Nucleus accumbens (tissue), 56 donors: Measurements from ENCODE around the gene RGN.
A peak's percentile ranks its signal among the peaks of the same experiment; 100 is the strongest.
"Not testable (repeated sequence)": the region's sequence is repeated elsewhere in the genome, so short reads cannot be mapped to it uniquely, and the experiment has no call there.

Experiments
- DNase-seq, 56 donors: peaks; one replicate each; lab custom pipeline; 2025; lab: John Stamatoyannopoulos, UW

Gene RGN

DNA sequence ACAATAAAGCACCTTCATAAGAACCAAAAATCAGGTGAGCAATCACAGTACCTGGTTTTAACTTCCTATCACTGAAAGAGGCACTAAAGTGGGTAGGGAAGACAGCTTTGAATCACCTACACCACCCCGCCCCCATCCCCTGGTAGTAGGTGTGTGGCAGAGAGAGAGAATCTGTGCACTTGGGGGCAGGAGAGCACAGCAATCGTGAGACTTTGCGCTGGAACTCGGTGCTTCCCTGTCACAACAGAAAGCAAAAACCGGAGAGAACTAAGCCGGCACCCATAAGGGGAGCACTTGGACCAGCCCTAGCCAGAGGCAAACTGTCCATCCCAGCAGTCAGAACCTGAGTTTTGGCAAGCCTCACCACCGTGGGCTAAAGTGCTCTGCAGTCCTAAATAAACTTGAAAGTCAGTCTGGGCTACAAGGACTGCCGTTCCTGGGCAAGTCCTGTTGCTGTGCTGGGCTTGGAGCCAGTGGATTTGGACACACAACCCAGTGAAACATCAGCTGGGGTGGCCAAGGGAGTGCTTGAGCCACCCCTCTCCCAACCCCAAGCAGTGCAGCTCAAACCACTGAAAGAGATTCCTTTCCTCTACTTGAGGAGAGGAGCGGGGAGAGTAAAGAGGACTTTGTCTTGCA is 34.2 kb downstream of the RGN start:
- peak in 26 of 56 donors; percentile 0 to 52 (median 6) for DNase-seq

- not testable (repeated sequence) for DNase-seq
Observed at GRCh38 chrX:47116551-47117110, 38.4 kb downstream of the RGN start.

DNA sequence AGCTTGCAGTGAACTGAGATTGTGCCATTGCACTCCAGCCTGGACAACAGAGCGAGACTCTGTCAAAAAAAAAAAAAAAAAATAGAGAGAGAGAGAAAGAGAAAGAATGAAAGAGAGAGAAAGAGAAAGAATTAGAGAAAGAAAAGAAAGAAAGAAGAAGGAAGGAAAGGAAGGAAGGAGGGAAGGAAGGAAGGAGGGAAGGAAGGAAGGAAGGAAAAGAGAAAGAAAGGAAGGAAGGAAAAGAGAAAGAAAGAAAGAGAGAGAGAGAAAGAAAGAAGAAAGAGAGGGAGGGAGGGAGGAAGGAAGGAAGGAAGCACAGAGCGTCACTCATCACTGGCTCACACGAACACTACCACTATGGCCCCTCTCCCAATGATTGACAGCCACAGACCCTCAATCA is 46.2 kb downstream of the RGN start:
- DNase-seq, result not testable (repeated sequence)

DNA sequence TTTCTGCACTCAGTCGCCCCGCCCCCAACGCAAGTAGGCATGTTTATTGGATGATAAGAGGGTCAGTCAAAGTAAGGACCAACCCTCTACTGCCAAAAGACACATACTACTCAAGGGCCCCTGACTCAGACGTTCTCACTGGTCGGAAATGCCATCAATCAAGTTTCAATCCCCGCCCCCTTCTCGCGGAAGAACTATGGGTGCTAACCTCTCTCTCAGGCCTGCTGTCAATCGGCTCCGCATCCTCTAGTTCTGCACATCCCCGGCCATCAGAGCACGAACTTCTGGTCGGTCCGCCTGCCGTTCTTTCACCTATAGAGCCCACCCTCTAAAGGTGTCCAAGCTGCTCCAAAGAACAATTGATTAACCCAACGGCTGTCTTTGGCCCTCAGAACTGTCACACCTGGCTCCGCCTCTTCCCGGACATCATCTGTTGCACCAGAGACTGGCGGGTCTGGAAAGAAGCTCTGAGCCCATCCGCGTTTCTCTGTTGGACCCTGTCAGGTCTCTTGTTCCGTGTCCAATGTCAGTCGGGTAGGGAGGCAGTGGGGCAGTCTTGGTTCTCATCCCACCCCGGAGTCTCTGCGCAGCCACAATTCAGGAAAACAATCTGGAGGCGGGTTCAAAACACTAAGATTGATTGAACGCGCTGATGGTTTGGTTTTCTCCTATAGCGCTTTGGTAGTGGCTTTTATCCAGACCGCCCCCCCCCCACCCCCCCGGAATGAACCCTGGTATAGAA is 51.1 kb downstream of the RGN start:
- DNase-seq, result peak; percentile 27 to 95 (median 82)

- no peak for DNase-seq
Observed at GRCh38 chrX:47129899-47130358, 51.7 kb downstream of the RGN start.

- no peak for DNase-seq
Observed at GRCh38 chrX:47133493-47133892, 55.2 kb downstream of the RGN start.

DNA sequence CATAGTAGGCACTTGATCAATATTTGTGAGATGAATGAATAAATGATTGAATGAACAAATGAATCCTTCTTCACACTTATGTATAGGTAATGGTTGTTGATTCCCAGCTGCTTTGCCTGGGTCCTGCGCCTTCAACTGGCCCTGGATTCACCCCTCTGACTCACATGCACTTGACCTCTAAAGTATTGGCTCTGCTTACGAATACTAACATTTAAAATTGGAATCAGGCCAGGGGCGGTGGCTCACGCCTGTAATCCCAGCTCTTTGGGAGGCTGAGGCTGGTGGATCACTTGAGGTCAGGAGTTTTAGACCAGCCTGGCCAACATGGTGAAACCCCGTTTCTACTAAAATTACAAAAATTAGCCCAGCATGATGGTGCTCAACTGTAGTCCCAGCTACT is 57.4 kb downstream of the RGN start:
- not testable (repeated sequence) for DNase-seq

- DNase-seq, result no peak
Observed at GRCh38 chrX:47138171-47138570, 59.9 kb downstream of the RGN start.
